Lower leg skin (tissue), 3 donors: ENCODE results near the gene BNC2.

ENCODE experiments used
- CTCF ChIP-seq, 3 donors: fragments of 450-650 bp; IDR thresholded peaks; one replicate each; pipeline ENCODE4 v1.5.1; 2016; ENCODE audit warnings: antibody characterized with exemption in 3 of 3, mild to moderate bottlenecking in 3 of 3, moderate library complexity in 2 of 3
- POLR2A ChIP-seq, 2 donors: fragments of 450-650 bp; IDR thresholded peaks; one replicate each; pipeline ENCODE4 v1.6.1; 2016 to 2017; ENCODE audit warnings: antibody characterized with exemption in 2 of 2, mild to moderate bottlenecking in 1 of 2, moderate library complexity in 1 of 2

DNA sequence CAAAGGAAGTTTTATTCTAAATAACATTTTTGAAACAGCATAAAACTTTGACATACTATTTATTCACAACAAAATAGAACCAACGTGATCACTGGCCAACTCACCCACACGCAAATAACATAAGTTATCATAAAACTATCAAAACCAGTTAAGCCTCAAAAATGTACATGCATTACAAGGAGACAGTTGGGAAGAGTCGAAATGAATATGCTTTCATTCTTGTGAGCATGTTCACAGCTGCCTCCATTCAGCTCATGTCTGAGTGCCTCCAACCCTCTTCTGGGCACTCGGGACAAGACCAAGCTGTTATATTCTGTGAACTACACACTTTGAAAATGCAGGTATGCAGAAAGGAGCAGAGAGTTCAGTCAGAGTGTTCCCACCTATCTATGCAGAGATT is 284.9 kb downstream of the BNC2 start:
- no peak for TF ChIP-seq CTCF (IDR thresholded peaks at IDR 0.05)
- TF ChIP-seq POLR2A (IDR thresholded peaks at IDR 0.05): no peak
